GM12865 (cell line): ENCODE measurements around the gene MEF2C.
A peak's percentile ranks its signal among the peaks of the same experiment; 100 is the strongest.

Experiments used
- DNase-seq: peaks from one replicate; pipeline ENCODE4 v3.0.0; 2010; ENCODE audit warnings: low read depth
- H3K4me3 ChIP-seq: 2 replicates; pipeline ENCODE4 v1.5.1; 2011; ENCODE audit warnings: mild to moderate bottlenecking, low read depth, low read length, control low read depth
- TF ChIP-seq, protein P1 (sequence below): IDR thresholded peaks from 2 replicates; pipeline ENCODE4 v1.5.1; 2011; ENCODE audit warnings: low read length, control low read depth, low read depth, inconsistent platforms; ENCODE audit not compliant: insufficient read depth; ENCODE audit errors: missing control alignments

The MEF2C gene

DNA sequence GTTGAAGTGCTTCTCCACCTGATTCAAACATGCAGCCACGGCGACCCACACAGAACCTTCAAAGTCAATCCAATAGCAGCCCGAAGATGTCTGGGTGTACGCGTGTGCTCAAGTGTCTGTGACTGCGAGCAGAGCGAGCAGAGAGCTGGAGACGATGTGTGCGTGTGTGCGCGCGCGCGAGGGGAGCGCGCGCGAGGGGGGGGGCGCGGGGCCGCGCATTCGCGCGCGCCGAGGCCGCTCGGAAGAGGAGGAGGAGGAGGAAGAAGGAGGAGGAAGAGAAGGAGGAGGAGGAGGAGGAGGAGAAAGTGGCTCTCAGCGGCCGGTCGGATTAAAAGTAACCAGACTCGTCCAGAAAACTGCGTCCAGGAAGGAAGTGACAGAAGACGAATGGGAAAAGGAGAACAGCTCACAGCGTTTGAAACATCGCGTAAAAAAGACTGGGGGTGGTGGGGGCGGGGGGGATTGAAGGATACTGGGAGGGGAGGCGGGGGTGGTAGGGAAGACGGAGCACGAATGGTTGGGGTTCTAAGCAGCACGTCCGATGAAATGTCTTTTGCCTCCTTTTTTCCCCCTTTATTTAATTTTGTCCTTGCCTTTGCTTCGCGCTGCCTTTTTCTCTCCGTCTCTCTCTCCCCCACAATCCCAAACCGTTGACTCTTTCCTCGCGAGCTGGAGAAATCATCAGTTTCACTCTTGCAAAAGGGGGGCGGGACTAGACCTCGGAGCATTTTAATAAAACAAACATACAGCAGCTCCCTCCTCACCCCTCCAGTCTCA, at the start of gene MEF2C:
Gene MEF2C (minus strand): TSS at position 126 of the 777 bp plus-strand sequence. CDS start 59,396 bp downstream, outside the sequence.
- TF ChIP-seq, protein P1, sequence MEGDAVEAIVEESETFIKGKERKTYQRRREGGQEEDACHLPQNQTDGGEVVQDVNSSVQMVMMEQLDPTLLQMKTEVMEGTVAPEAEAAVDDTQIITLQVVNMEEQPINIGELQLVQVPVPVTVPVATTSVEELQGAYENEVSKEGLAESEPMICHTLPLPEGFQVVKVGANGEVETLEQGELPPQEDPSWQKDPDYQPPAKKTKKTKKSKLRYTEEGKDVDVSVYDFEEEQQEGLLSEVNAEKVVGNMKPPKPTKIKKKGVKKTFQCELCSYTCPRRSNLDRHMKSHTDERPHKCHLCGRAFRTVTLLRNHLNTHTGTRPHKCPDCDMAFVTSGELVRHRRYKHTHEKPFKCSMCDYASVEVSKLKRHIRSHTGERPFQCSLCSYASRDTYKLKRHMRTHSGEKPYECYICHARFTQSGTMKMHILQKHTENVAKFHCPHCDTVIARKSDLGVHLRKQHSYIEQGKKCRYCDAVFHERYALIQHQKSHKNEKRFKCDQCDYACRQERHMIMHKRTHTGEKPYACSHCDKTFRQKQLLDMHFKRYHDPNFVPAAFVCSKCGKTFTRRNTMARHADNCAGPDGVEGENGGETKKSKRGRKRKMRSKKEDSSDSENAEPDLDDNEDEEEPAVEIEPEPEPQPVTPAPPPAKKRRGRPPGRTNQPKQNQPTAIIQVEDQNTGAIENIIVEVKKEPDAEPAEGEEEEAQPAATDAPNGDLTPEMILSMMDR = no peak
- DNase-seq = peak; percentile 94
- H3K4me3 ChIP-seq = peak within 1 kb of the TSS; percentile 94

DNA sequence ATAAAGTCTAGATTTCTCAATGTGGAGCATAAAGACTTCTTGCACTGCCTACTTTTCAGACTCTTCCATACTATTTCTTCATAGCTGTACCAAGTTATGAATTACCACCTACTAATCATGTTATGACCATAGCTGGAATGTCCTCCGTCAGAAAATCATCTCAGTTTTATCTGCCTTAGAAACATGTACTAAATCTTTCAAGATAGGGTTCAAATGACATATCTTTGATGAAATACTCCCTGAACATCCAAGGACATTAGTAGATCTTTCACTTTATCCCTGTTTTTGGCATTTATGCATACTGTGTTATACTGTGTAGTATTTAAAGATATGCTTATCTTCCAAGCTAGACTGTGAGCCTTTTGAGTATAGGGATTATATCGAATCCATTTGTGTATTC, 49.6 kb upstream of the MEF2C start:
- TF ChIP-seq, protein P1 = no peak
- no peak for DNase-seq
- no peak overlapping the region for H3K4me3 ChIP-seq

DNA sequence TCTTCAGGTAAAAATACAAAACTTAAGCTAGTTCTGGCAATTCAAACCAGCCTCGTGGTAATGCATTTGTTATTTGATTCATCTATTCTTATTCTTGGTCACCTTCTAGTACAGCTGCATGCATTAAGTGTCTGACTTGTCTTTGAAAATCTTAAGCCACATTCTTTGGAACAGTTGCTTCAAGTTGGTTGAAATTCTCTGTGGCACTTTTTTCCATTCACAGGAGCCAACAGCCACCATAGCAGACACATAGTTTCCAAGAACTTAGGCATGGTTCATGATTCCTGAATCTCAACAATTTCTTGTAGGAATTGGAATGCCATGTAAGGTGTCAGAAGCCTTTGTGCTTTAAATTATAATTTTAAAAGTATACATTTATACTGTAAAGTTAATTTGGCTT, 47.4 kb upstream of the MEF2C start:
- DNase-seq = no peak
- no peak overlapping the region for H3K4me3 ChIP-seq
- TF ChIP-seq, protein P1 = no peak

DNA sequence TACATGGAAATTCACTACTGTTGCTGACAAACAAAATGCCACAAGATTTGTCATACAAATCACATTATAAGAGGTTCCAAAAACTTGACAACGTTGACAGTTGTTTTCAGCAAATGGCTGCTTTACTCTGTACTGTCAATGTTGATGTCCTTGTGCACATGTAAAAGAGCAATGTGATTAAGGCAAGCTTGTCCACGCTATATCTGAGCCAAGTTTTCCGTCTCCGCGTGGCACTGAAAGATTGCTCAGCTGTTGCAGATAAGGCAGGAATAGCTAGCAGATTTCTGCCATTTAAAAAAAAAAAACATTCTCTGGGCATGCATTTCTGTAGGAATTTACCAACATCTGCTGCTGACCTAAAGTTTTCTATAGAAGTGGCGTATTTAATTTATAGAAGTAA, 46.4 kb upstream of the MEF2C start:
- no peak overlapping the region for H3K4me3 ChIP-seq
- TF ChIP-seq, protein P1 = no peak
- no peak for DNase-seq

DNA sequence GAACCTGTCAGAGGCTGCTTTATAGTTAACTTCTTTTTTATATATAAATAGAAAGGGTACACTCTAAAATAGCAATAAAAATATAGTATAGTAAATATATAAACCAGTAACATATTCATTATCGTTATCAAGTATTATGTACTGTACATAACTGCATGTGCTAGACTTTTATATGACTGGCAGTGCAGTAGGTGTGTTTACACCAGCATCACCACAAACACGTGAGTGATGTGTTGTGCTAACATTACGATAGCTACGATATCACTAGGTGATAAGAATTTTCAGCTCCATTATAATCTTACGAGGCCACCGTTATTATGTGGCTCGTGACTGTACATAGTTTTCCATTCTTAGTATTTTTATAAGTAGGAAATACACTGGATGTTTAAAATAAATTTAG, 43.8 kb upstream of the MEF2C start:
- H3K4me3 ChIP-seq = no peak overlapping the region
- TF ChIP-seq, protein P1 = no peak
- DNase-seq = no peak

DNA sequence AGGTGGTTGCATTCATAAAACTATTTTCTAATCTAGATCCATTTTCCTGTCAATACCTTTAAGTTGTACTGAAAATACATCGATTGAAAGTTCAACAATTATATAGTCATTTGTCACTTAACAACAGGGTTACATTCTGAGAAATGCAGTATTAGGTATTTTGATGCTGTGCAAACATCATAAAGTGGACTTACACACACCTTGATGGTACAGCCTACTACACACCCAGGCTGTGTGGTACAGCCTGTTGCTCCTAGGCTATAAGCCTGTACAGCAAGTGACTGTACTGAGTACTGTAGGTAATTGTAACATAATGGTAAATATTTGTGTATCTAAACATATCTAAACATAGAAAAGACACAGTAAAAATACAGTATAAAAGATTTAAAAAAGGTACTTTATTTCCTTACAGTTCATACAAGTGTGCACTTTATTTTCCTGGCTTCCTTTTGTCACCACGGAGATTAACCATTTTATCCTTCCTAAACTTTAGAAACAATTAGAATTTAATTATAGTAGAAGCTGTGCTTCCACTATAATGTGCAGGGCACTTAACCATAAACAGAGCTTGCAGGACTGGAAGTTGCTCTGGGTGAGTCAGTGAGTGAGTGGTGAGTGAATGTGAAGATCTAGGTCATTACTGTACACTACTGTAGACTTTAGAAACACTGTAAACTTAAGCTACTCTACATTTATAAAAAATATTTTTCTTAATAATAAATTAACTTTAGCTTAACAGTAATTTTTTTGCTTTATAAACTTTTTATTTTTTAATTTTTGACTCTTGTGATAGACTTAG, 42.9 kb upstream of the MEF2C start:
- DNase-seq = no peak
- TF ChIP-seq, protein P1 = no peak
- no peak overlapping the region for H3K4me3 ChIP-seq
